Activated CD4-positive, alpha-beta T cell treated with anti-CD3 and anti-CD28 coated beads for 1 hour (primary cell): ENCODE data around the gene SLC6A19.
"Not testable (repeated sequence)": the region's sequence is repeated elsewhere in the genome, so short reads cannot be mapped to it uniquely, and the experiment has no call there.

Experiments used
- DNase-seq: peaks from one replicate; pipeline ENCODE4 v3.0.0-alpha.2; 2020

The SLC6A19 gene

DNA sequence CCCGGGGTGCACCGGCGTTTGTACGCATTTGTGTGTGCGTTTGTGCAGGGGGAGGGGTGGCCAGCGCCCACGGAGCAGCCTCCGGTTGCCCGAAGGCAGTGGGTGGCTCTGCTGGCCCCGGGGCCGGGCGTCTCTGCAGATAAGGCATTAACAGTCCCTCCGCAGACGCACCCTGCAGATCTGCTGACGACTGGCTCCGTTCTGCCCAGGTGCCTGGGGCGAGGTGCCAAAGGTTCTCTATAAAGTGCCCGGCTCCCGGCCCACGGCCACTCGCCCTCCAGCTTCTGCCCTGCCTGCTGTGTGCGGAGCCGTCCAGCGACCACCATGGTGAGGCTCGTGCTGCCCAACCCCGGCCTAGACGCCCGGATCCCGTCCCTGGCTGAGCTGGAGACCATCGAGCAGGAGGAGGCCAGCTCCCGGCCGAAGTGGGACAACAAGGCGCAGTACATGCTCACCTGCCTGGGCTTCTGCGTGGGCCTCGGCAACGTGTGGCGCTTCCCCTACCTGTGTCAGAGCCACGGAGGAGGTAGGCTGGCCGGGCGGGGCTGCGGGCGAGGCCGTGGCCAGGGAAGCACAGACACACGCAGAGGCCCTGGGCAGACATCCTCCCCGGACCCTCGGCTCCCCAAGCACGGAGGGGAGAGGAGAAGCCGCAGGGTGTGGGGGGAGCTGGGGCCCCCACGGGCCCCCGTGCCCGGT, at the start of gene SLC6A19:
SLC6A19 (plus strand) TSS at position 269 of the 699 bp plus-strand sequence; CDS start at position 325, 56 bp downstream.
- no peak for DNase-seq

DNA sequence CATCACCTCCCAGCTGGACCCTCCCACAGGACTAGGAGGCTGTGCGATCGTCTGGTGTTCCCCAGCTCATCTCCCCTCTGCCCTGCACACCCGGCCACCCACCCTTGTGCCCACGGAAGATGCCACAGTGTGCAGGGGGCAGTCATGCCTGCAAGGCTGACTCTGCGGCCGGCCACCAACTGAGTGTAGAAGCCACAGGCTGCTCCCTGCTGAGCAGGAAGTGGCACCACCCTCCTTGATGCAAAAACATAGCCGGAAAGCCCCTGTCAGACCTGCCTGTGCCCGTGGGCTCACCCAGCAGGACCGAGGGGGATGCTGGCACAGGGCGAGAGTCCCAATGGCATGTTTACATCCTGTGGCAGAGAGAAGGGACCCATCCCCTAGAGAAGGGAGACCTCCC, 49.2 kb upstream of the SLC6A19 start:
- no peak for DNase-seq

DNA sequence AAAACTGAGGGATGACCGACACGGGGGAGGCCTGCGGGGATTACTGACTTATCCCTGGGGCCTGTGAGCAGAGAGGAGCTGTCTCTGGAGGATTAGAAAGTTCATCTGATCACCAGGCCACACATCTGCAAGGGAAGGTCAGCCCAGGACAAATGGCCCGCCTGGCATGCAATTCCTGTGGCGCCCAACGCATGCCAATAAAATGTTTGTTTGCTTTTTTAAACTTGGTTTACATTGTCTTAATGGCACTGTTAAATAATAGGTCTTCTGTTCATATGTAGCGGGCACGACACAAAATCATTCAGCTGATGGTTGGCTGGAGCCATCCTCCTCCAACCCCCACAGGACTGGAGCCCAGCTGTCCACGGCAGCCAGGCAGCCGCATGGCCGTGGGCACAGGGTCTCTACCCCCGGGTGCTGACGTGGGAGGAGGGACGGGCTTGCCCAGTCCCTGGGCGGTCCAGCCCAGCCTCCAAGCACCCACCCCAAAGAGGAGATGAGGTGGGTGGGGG, 48.6 kb upstream of the SLC6A19 start:
- no peak for DNase-seq

DNA sequence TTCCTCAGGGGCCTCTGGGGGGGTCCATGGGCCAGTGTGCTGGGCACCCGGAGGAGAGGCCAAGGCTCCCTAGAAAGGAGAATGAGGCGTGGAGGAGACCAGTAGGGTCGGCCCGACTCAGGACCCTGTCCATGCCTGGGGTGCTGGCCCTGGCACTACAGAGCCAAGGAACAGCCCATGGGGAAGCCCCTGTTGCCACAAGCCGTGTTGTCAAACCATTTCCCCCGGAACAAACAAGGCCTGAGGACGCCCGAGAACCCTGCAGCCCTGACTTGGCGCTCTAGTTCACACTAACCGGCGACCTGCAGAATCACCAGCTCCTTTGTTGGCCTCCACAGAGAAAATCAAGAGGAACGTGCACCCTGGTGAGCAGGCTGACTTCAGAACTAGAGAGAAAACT, 48.0 kb upstream of the SLC6A19 start:
- DNase-seq, result no peak

DNA sequence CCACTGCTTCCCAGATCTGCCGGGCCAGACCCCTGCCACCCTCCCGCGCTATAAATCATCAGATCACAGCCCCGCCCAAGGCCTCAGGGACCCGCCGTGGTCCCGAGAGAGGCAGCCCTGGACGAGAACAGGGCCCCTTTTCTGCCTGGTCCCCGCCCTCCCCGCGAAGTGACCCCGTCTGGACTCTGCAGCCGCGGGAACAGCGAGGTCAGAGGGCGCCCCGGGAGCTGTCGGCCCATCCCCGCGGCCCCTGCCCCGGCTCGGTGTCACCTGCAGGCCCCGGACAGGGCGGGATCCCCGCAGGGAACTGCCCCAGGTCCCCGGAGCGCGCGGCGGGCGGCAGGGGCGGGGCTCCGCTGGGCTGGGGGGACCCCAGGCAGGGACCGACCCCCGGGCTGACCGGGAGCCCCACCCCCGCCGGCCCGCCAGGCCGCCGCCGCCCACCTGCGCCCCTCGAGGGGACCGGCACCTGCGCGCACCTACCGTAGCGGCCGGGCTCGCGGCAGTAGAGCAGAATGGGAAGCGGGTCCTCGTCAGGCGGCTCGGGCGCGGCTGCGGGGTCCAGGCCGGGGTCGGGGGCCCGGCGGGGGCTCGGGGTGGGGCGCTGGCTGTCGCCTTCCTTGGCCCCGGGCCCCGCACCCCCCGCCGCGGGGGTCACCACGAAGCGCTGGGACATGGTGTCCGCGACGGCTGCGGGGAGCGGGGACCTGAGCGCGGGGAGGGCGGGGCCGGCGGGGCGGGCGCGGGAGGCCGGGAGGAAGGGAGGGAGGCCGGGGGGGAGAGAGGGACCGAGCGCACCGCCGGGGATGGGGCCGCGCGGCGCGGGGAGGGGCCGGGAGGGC, 46.0 kb upstream of the SLC6A19 start:
- no peak for DNase-seq

DNA sequence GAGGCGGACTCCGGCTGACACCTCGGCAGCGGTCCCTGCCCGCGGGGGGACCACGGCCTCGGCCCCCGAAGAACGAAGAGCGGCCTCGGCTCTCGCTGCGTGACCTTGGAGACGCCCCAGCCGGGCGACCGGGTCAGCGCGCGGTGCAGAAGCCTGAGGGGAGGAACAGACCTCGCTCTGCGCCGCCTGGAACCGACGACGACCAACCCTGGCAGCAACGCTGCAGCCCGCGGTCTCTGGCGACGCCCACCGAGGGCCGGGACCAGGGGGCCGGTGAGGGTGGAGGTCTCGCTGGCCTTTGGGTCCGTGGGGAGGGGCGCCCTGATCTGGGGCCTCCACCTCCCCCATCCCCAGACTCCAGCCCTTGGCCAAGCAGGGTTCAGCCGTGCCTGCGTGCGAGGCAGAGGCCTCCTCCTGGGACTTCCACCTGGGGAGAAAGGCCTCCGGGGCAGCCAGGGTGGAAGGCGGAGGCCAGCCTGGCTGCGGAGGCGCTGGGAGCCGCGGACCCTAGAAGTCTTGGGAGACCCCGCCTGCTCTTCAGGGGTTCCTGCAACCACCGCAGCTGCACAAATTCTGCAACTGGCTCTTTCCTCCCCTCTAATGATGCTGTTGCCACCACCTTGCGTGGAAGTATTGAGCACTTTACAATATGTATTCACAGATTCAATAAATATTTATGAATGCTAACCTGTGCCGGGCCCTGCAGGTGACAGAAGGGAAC, 45.2 kb upstream of the SLC6A19 start:
- no peak for DNase-seq

DNA sequence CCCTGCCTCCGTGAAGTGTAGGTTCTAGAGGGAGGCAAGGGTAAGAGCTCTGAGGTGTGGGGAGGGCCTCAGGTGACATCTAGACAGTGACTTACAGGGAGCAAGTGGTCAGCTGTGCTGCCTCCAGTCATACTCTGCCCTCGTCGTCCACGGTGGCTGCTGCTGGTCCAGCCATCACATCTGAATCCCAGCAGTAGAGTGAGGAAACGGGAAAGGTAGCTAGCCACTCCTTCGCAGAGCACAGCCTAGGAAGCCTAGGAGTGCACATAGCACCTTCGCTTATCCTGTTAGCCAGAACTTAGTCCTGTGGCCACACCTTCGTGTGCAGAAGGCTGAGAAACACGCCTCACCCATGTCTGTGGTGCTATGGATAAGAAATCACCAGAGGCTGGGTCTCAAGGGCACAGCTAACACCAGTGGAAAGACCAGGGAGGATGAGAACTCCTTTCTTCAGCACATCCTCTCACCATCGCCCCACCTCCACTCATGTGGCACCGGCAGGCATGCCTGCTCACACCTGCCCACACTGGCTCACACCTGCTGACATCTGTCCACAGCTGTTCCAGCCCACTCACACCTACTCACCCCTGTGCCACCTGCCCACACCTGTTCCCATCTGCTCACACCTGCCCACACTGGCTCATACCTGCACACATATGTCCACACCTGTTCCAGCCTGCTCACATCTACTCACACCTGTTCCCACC, 44.5 kb upstream of the SLC6A19 start:
- DNase-seq, result no peak

DNA sequence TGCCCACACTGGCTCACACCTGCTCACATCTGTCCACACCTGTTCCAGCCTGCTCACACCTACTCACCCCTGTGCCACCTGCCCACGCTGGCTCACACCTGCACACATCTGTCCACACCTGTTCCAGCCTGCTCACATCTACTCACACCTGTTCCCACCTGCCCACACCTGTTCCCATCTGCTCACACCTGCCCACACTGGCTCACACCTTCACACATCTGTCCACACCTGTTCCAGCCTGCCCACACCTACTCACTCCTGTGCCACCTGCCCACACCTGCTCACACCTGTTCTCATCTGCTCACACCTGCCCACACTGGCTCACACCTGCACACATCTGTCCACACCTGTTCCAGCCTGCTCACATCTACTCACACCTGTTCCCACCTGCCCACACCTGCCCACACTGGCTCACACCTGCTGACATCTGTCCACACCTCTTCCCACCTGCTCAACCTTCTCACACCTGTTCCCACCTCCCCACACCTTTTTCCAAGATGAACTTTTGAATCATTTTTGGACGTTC, 43.9 kb upstream of the SLC6A19 start:
- not testable (repeated sequence) for DNase-seq

DNA sequence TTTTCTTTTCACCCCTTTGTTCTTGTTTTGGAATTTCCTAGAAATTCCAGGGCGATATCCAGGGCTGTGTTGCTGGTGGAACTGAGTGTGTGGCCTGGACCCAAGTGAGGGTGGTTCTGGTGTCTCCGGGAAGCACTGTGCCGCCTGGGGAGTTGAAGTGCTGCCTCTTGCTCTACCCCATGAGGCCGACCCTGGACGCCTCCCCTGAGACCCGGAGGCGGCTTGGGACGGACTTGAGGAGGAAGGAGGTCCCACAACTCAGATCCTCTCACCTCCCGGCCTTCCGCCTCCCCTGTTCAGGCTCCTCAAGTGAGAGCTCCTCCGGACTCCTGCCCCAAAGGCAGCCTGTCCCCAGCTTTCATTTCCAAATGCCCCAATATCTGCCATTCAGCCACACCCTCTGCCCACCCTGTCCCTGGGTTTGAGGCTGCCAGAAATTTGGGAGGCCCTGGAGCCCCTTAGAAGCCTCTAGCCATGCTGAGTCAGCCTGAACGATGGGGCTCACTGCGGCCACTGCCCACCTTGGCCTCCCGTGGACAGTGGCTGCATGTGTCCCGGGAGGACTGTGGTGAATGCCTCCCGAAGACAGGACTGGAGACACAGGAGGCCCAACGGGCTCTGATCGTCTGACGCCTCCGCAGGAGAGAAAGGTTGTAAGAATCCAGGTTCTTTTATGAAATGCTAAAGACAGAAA, 42.6 kb upstream of the SLC6A19 start:
- DNase-seq, result no peak

DNA sequence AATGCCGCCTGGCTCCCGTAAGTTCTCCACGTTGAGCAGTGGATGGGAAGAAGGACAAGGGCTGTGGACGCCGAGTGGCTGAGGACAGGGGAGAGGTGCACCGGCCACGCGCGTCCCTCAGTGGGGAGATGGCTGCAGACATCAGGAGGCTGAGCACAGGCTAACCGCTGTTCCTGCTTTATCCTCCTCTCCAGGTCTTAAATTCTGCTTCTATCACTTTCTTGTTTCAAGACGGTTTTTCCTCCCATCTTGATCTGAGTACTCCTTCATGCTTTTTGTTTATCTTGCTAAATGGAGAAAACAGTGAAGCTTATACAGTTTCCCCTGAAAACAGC, 42.1 kb upstream of the SLC6A19 start:
- no peak for DNase-seq

DNA sequence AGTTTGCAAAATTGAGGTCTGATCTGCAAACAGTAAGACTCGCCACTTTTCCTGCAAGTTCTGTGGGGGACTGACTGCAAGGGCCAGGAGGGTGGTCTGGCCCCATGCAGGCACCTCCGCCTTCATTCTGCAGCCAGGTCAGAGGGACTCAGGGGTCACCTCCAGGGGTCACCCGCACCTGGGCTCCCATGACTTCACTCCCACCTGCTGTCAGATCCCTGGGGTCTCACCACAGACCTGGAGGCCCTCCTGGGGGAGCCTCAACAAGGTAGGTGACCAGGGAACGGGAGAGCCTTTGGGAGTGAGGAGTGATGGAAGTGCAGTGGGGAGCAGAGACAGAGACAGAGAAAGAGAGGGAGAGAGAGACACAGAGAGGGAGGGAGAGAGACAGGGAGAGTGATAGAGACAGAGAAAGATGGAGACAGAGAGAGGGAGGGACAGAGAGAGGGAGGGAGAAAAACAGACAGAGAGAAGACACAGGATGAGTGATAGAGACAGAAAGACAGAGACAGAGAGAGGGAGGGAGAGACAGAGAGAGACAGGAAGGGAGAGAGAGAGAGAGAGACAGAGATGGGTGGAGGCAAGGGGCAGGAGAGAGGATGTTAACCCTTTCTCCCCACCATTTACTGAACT, 41.5 kb upstream of the SLC6A19 start:
- DNase-seq, result no peak

DNA sequence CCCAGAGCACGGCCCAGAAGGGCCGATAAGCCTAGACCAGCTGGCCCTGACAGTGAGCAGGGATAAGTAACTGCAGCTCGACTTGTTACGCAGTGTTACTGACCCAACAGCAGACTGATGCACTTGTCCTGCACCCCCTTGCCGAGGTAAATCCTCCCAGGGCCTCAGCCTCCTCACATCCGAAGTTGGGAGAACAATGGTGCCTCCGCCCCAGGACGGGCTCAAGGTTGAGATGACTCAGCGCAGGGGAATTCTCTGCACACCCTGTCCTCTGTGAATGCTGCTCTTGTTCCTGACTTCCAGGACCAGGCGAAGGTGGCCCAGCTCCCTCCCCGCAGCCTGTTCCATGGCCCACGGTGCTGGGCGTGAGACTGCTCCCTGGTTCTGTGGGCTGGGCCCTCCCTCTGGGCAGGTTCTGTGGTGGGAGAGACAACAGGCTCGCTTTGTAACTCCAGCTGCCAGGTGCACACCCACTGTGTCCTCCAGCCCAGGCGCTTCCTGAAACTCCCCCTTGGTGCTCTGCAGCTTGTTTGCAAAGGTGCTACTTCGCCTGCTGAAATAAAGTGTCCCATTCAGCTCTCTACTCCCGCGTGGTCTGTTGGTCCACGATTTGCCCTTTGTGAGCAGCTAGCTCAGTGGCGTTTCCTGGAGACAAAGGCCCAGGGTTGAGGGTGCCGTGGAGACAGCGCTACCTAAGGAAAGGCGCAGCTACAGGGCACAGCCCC, 40.1 kb upstream of the SLC6A19 start:
- DNase-seq, result no peak

DNA sequence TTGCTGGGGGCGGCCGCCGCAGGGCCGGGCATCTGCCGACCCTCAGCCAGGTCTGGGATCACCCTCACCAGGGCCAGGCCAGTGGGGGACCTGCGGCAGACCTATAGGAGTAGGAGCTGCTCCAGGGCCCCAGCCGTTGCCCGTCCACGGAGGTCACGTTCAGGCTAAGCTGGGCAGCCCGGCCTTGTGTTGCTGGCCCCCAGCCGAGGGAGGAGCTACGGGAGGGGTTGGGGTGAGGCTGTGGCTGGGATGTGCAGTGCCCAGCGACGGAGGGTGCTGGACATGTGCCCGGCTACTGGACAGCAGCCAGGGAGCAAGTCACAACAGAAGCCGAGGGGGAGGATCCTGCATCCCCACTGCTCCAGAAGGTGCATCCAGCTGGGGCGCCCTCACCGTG, 39.6 kb upstream of the SLC6A19 start:
- DNase-seq, result no peak

DNA sequence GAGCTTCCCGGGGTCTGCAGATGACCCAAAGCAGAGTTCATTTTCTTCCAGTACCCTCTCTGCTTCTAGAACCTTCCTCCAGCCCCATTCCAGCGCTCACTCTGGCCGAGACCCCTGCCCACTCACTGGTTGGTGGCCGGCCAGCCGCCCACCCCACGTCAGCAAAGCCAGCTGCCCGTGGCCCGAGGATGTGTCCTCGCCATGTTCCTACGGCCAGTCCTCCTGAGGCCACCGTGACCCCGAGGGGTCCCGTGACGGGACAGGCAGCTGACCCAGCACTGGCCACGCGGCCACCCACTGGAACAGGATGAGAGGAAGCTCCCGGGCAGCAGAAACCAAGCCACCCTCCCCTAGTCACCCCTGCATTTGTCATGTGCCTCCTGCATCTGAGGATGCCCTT, 39.1 kb upstream of the SLC6A19 start:
- no peak for DNase-seq

DNA sequence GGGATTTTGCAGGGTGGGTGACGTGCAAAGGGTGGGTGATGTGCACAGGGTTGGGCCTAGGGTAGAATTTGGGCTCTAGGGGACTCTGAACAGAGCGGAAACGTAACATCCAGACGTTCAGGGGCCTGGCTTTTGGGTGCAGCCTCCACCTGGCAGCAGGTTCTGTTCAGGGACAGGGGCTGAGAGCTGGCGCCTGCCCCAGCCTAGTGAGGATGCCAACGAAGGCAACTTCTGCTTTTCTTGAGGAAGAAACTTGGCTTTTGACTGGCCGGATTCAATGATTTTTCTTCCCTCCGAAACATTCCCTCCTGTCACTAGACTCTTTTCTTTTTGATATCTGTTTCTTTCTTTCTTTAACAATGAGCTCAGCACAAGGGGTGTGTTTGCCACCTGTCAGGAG, 38.6 kb upstream of the SLC6A19 start:
- no peak for DNase-seq

DNA sequence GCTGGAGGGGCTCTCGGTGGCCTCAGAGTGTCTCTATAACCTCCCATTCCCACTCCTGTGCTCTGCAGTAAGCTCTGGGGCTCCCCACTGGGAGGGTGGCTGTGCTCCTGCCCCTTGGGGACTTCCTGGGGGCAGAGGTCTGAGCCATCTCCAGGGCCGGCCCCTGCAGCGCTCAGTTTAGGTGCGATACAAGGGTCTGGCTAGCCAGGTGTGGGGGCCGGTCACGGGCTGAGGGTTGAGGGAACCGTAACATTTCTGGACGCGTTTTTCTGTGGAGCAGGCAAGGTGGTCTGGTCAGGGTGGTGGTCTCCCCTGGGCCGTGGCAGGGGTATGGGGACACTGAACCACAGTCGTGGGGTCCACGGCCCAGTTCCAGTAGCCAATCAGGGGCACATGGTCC, 38.0 kb upstream of the SLC6A19 start:
- DNase-seq, result no peak

DNA sequence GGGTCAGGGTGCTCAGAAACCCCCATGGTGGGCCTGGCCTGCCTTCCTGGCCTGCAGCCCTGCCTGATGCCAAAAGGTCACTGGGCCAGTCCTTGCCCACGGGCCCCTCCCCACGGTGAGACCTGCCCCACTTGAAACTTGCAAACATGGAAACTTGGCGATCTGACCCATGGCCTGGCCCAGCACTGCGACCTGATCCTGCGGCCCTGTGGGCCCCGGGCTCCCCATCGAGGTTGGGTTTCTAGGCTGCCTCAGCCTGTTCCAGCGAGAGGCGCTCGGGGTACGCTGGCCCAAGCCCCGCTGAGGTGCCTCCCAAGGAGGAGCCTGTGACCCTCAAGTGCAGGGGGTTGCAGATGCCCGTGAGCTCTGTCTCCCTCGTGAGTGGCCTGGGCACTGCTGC, 37.5 kb upstream of the SLC6A19 start:
- DNase-seq, result no peak

DNA sequence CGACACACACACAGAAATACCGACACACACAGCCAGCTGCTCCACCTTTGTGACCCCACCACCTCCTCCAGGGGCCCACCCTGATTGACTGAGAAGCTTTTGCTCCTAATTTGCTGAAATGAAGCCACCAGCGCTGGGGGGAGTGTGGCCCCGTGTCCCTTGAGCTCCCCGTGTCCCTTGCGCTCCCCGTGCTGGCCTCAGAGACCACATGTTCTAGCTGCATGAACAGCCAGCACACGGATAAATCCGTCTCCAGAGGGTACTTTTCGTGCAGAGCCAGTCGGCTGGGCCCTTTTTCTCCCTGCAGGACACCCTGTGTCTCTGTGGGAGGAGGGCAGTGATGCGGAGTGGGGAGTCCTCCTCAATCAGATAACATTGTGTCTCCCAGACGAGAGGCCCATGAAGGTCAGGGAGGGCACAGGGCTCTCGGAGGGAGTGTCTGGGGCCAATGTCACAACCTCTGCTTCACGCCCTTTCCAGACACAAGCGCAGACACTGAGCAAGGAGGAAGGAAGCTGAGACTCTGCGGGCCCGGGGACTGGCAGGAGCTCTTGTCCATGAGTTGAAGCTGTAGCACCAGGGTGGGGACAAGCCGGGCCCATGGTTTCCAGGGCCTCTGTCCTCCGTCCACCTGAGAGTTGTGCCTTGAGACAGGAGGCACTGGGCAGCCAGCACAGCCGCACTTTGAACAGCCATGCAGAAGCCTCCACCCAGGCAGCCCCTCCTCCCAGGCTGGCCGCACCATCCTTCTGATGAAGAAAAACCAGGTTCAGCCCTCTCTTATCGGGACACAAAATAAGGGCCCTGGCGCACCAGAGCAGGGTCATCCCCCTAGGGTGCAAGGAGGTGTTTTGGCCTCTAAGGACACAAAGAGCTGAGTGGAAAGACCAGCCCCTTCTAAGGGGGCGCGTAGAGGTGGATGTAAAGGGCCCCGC, 36.4 kb upstream of the SLC6A19 start:
- DNase-seq, result no peak

DNA sequence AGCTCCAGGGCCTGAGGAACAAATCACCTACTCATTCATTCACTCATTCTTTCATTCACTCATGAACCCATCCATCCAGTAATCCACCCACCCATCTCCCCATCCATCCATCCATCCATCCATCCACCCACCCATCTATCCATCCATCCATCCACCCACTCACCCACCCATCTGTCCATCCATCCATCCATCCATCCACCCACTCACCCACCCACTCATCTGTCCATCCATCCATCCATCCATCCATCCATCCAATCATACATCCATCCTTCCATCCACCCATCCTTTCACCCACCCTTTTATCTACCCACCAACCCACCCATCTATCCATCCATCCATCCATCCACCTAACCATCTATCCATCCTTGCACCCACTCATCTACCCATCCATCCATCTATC, 35.5 kb upstream of the SLC6A19 start:
- no peak for DNase-seq

DNA sequence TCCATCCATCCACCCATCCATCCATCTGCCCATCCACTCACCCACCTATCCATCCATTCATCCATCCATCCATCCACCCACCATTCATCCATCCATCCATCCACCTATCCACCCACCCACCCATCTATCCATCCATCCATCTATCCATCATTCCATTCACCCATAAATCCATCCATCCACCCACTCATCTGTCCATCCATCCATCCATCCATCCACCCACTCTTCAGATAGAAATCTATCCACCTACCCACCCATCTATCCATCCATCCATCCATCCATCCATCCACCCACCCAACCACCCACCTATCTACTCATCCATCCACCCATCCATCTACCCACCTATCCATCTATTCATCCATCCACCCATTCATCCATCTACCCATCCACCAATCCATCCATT, 35.0 kb upstream of the SLC6A19 start:
- no peak for DNase-seq
